K562 (cell line): ENCODE data around the gene RFWD3. TPM values are rescaled to one million over a fixed set of nuclear protein-coding genes. Genes with fewer than 3 reads are reported as not detected.

Source experiments
- ARID3A ChIP-seq: IDR thresholded peaks from 2 replicates; pipeline ENCODE4 v1.6.1; 2012; ENCODE audit warnings: low read depth, low read length, improper control_type of control experiment, borderline replicate concordance
- ARID4B ChIP-seq: sonication (generic); formaldehyde crosslinking; IDR thresholded peaks from 2 replicates; pipeline ENCODE4 v1.8.0; 2022; ENCODE audit warnings: mild to moderate bottlenecking, missing genetic modification reagents
- ESRRB ChIP-seq: fragments of 250-450 bp; sonication (Bioruptor Pico); IDR thresholded peaks from 2 replicates; pipeline ENCODE4 v1.5.0; 2020; ENCODE audit warnings: mild to moderate bottlenecking, moderate library complexity, borderline replicate concordance
- GATA2 ChIP-seq: sonication (generic); formaldehyde crosslinking; IDR thresholded peaks from 2 replicates; pipeline ENCODE4 v1.4.0; 2020; ENCODE audit warnings: mild to moderate bottlenecking, missing genetic modification reagents
- HIVEP1 ChIP-seq: fragments of 250-450 bp; sonication (Bioruptor Pico); IDR thresholded peaks from 2 replicates; pipeline ENCODE4 v1.4.0; 2020; ENCODE audit warnings: mild to moderate bottlenecking
- KLF6 ChIP-seq: fragments of 250-450 bp; sonication (Bioruptor Pico); IDR thresholded peaks from 2 replicates; pipeline ENCODE4 v1.4.0; 2020; ENCODE audit warnings: mild to moderate bottlenecking, moderate library complexity, borderline replicate concordance
- LCOR ChIP-seq: sonication (generic); formaldehyde crosslinking; IDR thresholded peaks from 2 replicates; pipeline ENCODE4 v1.8.0; 2022; ENCODE audit warnings: mild to moderate bottlenecking, missing genetic modification reagents
- OTX1 ChIP-seq: fragments of 450-650 bp; formaldehyde crosslinking; IDR thresholded peaks from 2 replicates; pipeline ENCODE4 v1.4.0; 2022; ENCODE audit warnings: mild to moderate bottlenecking
- PHB ChIP-seq: fragments of 250-450 bp; sonication (Bioruptor Pico); IDR thresholded peaks from 2 replicates; pipeline ENCODE4 v1.5.0; 2021
- PTBP1 ChIP-seq: fragments of 200-400 bp; formaldehyde crosslinking; IDR thresholded peaks from 2 replicates; pipeline ENCODE4 v1.6.1; 2017; ENCODE audit warnings: low read depth, low read length
- SOX6 ChIP-seq: fragments of 450-650 bp; IDR thresholded peaks from 2 replicates; pipeline ENCODE4 v1.6.1; 2014; ENCODE audit warnings: mild to moderate bottlenecking
- TARDBP ChIP-seq: fragments of 450-650 bp; IDR thresholded peaks from 2 replicates; pipeline ENCODE4 v1.6.1; 2016
- ZNF140 ChIP-seq: fragments of 250-450 bp; sonication (Bioruptor Pico); IDR thresholded peaks from 2 replicates; pipeline ENCODE4 v1.8.0; 2021; ENCODE audit warnings: moderate library complexity, mild to moderate bottlenecking, inconsistent platforms
- ZNF212 ChIP-seq: fragments of 450-650 bp; formaldehyde crosslinking; IDR thresholded peaks from 2 replicates; pipeline ENCODE4 v1.4.0; 2020; ENCODE audit warnings: mild to moderate bottlenecking
- ZNF407 ChIP-seq: fragments of 450-650 bp; IDR thresholded peaks from 2 replicates; pipeline ENCODE4 v1.6.1; 2016; ENCODE audit warnings: low read depth
- polyA plus RNA-seq, 8 experiments: library from polyadenylated mRNA; depleted of rRNA in 4 of 8; stranded (reverse) in 5 of 8; unstranded in 3 of 8; fragments of >200 nt; fragmentation: Nextera tagmentation in 2 of 8; fragmentation: Illumina TruSeq in 1 of 8; extraction: Ambion mirVana in 2 of 8; extraction: Trizol in 1 of 8; gene quantifications; 2 replicates each; pipeline versions ENCODE4 v1.2.1 to v1.2.3, GENCODE V29; 2011 to 2014; ENCODE audit warnings: inconsistent platforms in 1 of 8, missing spikeins in 1 of 8
- total RNA-seq, 7 experiments: library from RNA; depleted of rRNA in 6 of 7; stranded (reverse); fragments of >200 nt in 6 of 7; fragmentation: Illumina TruSeq in 2 of 7; extraction: Trizol in 2 of 7; gene quantifications; 2 replicates each; pipeline versions ENCODE4 v1.2.1 to v1.2.3, GENCODE V29; 2011 to 2021; ENCODE audit warnings: low replicate concordance in 1 of 7

The RFWD3 gene
- total and polyA plus RNA-seq, 9 of the 15 experiments (the other 6 are each of a cell fraction or from before 2014, with no cell fraction given), result 20.8 to 121 (median 79.0) TPM

- no peak for TF ChIP-seq ESRRB (CRISPR knock-in tag)
- TF ChIP-seq ZNF212 (CRISPR knock-in tag), result no peak
- TF ChIP-seq PTBP1, result no peak
- no peak for TF ChIP-seq ZNF140 (CRISPR knock-in tag)
- no peak for TF ChIP-seq GATA2 (CRISPR knock-in tag)
- TF ChIP-seq TARDBP, result no peak
- TF ChIP-seq PHB (CRISPR knock-in tag), result no peak
- TF ChIP-seq ARID3A, result no peak
- TF ChIP-seq KLF6, result no peak
- no peak for TF ChIP-seq HIVEP1 (CRISPR knock-in tag)
- peak; percentile 80; the same call in 1 of the 2 replicates for TF ChIP-seq LCOR (CRISPR knock-in tag)
- peak; percentile 83 for TF ChIP-seq ARID4B
- no peak for TF ChIP-seq ZNF407
- TF ChIP-seq OTX1 (CRISPR knock-in tag), result no peak
- TF ChIP-seq SOX6, result no peak
Measured at GRCh38 chr16:74606521-74607309, 60.0 kb downstream of the RFWD3 start, which contains the start of gene GLG1 (continued).
